Kidney (tissue), 14 donors: ENCODE data around the gene CPNE2. TPM values are rescaled to one million over a fixed set of nuclear protein-coding genes. Genes with fewer than 3 reads are reported as not detected.

Source experiments
- DNase-seq, 5 donors: peaks; one replicate each; pipeline ENCODE4 v3.0.0-alpha.2; 2013 to 2020
- FAIRE-seq: peaks from 2 replicates; lab custom pipeline; 2012; peaks lifted over from hg19 to GRCh38; lab: Jason Lieb, UNC
- H3K27ac ChIP-seq, 2 donors: one replicate each; pipeline ENCODE4 v1.7.0; 2013; ENCODE audit warnings: low read depth in 2 of 2, low read length in 2 of 2, inconsistent platforms in 1 of 2
- H3K27me3 ChIP-seq: one replicate; pipeline ENCODE4 v1.7.1; 2013; ENCODE audit warnings: low read length, inconsistent platforms; ENCODE audit not compliant: control insufficient read depth, insufficient read depth
- H3K36me3 ChIP-seq, 3 donors: one replicate each; pipeline versions ENCODE4 v1.7.0 to v1.7.1; 2013; ENCODE audit warnings: low read length in 3 of 3, control low read depth in 1 of 3, inconsistent platforms in 1 of 3; ENCODE audit not compliant: insufficient read depth in 3 of 3, control insufficient read depth in 2 of 3
- H3K4me1 ChIP-seq, 3 donors: one replicate each; pipeline versions ENCODE4 v1.7.0 to v1.7.1; 2013; ENCODE audit warnings: low read length in 3 of 3, inconsistent platforms in 1 of 3, low read depth in 1 of 3; ENCODE audit not compliant: control insufficient read depth in 2 of 3, insufficient read depth in 2 of 3
- H3K4me3 ChIP-seq, 3 donors: one replicate each; pipeline versions ENCODE4 v1.7.0 to v1.8.1; 2013; ENCODE audit warnings: low read length in 3 of 3, control low read depth in 1 of 3, inconsistent platforms in 1 of 3
- H3K9ac ChIP-seq, 3 donors: one replicate each; pipeline versions ENCODE4 v1.7.0 to v1.7.1; 2013; ENCODE audit warnings: low read length in 3 of 3, control low read depth in 1 of 3, inconsistent platforms in 1 of 3
- H3K9me3 ChIP-seq, 3 donors: one replicate each; pipeline versions ENCODE4 v1.7.0 to v1.7.1; 2013; ENCODE audit warnings: low read length in 3 of 3, control low read depth in 1 of 3, inconsistent platforms in 1 of 3; ENCODE audit not compliant: control insufficient read depth in 2 of 3, insufficient read depth in 1 of 3
- intact Hi-C: fragments of 100-400 bp; cut with DNase I; formaldehyde crosslinking; loops from one replicate; pipeline ENCODE4 v1.11.1; 2022
- polyA plus RNA-seq: library from polyadenylated mRNA; stranded (reverse); fragments of 350-450 nt; fragmentation: Illumina TruSeq; extraction: RNeasy Lipid Tissue Mini Kit (QIAGEN cat#74804); gene quantifications from one replicate; pipeline ENCODE4 v1.2.3, GENCODE V29; 2014; ENCODE audit warnings: low read depth, low replicate concordance; ENCODE audit not compliant: insufficient read depth
- total RNA-seq: library from RNA; stranded (reverse); fragmentation: NEBNext Ultra II Directional; extraction: Animal tissue kit (Norgen Biotek cat#: 25700); gene quantifications from one replicate; pipeline ENCODE4 v1.2.1, GENCODE V29; 2021
- TF ChIP-seq, protein P1 (sequence below): IDR thresholded peaks from 3 replicates; pipeline ENCODE4 v1.5.1; 2012; ENCODE audit warnings: mild to moderate bottlenecking, moderate library complexity, borderline replicate concordance; ENCODE audit not compliant: insufficient read depth; ENCODE audit errors: extremely low read depth
- donor health status: control.
- donor health status: control.
- donor health status: control.
- donor health status: control.
- donor health status: control.
- donor health status: DM: yes; HTN: yes; CAD: no.
- donor health status: Normal renal cell carcinoma (clear cell type).

The CPNE2 gene
- total and polyA plus RNA-seq, 2 donors from 2014 or later, result 24.1 to 33.1 TPM

DNA sequence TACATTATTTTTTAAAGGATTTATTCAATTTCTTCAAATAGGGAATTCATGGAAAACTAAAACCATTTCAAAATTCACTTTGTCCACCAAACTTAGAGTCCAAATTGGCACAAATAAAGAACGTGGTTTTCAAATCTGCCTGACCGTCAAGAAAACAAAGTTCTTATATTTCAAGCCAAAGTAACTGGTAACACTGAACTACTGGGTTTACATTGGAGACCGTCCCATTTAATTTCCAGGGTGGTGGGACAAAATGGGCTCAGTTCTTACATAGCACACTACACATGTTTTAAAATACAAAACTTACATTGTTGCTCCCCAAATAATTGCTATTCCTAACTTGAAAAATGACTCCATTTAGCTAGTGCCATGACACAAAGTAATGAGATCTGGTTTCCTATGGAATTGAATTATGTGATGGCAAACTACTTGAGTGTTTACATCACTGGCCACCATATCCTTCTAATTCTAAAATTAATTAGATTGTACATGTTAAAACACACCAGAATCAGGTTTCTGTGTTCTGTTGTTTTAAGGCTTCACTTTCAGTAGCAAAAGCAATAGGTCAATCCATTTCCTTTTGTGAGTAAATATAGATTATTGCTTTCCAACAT, 86.9 kb downstream of the CPNE2 start:
- intact Hi-C loops, result no loop called here

DNA sequence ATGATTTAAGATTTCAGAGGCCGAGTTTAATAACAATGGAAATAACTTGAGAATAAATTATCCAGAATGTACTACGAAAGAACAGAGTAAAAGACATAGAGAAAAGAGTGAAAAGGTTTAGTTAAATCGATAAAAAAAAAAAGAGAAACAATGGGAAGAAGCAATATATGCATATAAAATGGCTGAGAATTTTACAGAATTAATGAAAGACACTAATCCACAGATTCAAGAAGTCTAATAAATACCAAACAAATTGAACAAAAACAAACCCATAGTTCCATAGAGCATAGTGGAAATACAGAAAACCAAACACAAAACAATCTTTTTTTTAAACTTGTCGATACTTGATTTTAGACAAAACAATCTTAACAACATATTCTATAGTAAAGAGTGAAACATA, 91.7 kb downstream of the CPNE2 start:
- H3K9me3 ChIP-seq, result no peaks in the 10 kb centered on the region
- H3K27ac ChIP-seq, result no peak overlapping the region
- intact Hi-C loops, result no loop called here
- H3K4me1 ChIP-seq, result peaks cover 0 to 19% (median 14%) of the 10 kb centered on the region in 3 donors
- TF ChIP-seq, protein P1, sequence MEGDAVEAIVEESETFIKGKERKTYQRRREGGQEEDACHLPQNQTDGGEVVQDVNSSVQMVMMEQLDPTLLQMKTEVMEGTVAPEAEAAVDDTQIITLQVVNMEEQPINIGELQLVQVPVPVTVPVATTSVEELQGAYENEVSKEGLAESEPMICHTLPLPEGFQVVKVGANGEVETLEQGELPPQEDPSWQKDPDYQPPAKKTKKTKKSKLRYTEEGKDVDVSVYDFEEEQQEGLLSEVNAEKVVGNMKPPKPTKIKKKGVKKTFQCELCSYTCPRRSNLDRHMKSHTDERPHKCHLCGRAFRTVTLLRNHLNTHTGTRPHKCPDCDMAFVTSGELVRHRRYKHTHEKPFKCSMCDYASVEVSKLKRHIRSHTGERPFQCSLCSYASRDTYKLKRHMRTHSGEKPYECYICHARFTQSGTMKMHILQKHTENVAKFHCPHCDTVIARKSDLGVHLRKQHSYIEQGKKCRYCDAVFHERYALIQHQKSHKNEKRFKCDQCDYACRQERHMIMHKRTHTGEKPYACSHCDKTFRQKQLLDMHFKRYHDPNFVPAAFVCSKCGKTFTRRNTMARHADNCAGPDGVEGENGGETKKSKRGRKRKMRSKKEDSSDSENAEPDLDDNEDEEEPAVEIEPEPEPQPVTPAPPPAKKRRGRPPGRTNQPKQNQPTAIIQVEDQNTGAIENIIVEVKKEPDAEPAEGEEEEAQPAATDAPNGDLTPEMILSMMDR, result no peak
- no peaks in the 10 kb centered on the region for H3K36me3 ChIP-seq
- FAIRE-seq, result no peak
- H3K27me3 ChIP-seq, result no peaks in the 10 kb centered on the region
- H3K9ac ChIP-seq, result no peak overlapping the region
- DNase-seq, result no peak
- H3K4me3 ChIP-seq, result peak overlapping the region in 1 of 3 donors; percentile 85

More for the DNA sequence above, 86.9 kb downstream of the CPNE2 start:
- TF ChIP-seq, protein P1, result no peak
- Histone ChIP-seq H3K9me3 (no peaks in the 10 kb centered on the region), H3K4me3 (no peak overlapping the region), H3K4me1 (peaks cover 0 to 5% (median under 1%) of the 10 kb centered on the region in 3 donors), H3K36me3 (no peaks in the 10 kb centered on the region), H3K27ac (no peak overlapping the region), H3K9ac (no peak overlapping the region), H3K27me3 (no peaks in the 10 kb centered on the region)
- no peak for DNase-seq
- no peak for FAIRE-seq

DNA sequence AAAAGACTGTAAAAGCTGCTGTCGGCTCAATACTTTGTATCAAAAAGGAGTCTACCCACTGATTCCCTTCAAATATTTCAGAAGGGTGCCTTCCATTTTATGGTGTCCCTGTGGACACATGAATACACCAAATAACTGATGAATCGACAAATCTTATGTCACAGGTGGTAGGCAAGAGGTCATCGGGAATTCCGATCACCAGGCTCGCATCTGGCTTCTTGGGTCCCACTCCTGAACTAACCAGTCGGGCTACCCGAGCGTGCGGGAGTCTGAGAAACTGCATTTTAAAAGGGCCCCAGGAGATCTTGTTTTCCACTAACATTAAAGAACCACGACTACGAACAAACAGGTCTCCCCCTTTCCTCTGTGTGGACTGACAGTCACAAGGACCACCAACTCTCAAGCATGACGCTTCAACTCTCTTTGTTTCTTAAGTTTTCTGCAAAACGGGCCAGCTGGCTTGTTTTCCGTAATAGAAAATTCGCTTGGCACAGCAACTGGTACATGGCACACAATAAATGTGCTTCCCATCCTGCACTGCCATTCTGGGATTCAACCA, 92.6 kb downstream of the CPNE2 start:
- TF ChIP-seq, protein P1, result no peak
- H3K4me3 ChIP-seq, result peak overlapping the region; percentile 70 to 92 (median 85)
- no peaks in the 10 kb centered on the region for H3K36me3 ChIP-seq
- H3K27ac ChIP-seq, result peak overlapping the region; percentile 80 to 92
- intact Hi-C loops, result no loop called here
- no peaks in the 10 kb centered on the region for H3K27me3 ChIP-seq
- peak overlapping the region; percentile 4 to 89 (median 82) for H3K9ac ChIP-seq
- no peaks in the 10 kb centered on the region for H3K9me3 ChIP-seq
- FAIRE-seq (no peak), DNase-seq (peak in 4 of 5 donors; percentile 10 to 47 (median 34))
- H3K4me1 ChIP-seq, result peaks cover 0 to 19% (median 14%) of the 10 kb centered on the region in 3 donors
